Right atrium auricular region (tissue), 2 donors: ENCODE results near the gene CD164L2. TPM values are rescaled to one million over a fixed set of nuclear protein-coding genes. Genes with fewer than 3 reads are reported as not detected.

Experiments
- DNase-seq: peaks from one replicate; pipeline ENCODE4 v3.0.0-alpha.2; 2019; ENCODE audit warnings: low spot score
- H3K27ac ChIP-seq, 2 donors: fragments of 200-600 bp; sonication (generic); 1 replicate in 1 of 2; 2 replicates in 1 of 2; pipeline ENCODE4 v1.5.1; 2016 to 2019
- H3K27me3 ChIP-seq, 2 donors: fragments of 200-600 bp; sonication (generic); one replicate each; pipeline versions ENCODE4 v1.5.1 to v1.6.0; 2017 to 2019
- H3K36me3 ChIP-seq: fragments of 200-600 bp; sonication (generic); one replicate; pipeline ENCODE4 v1.5.1; 2016
- H3K4me1 ChIP-seq, 2 donors: fragments of 200-600 bp; sonication (generic); one replicate each; pipeline versions ENCODE4 v1.5.1 to v1.6.0; 2017 to 2019
- H3K4me3 ChIP-seq, 2 donors: fragments of 200-600 bp; sonication (generic); 1 replicate in 1 of 2; 2 replicates in 1 of 2; pipeline ENCODE4 v1.5.1; 2017 to 2019; ENCODE audit warnings: mild to moderate bottlenecking in 1 of 2, moderate library complexity in 1 of 2
- H3K9me3 ChIP-seq, 2 donors: fragments of 200-600 bp; sonication (generic); one replicate each; pipeline ENCODE4 v1.5.1; 2019
- total RNA-seq, 2 donors: library from RNA; depleted of rRNA; stranded (reverse); fragments of >200 nt; gene quantifications; one replicate each; pipeline ENCODE4 v1.1.0, GENCODE V29; 2016
- TF ChIP-seq, protein P1 (sequence below), 2 donors: fragments of 200-600 bp; sonication (generic); IDR thresholded peaks; one replicate each; pipeline ENCODE4 v1.5.1; 2019; ENCODE audit warnings: antibody characterized with exemption in 2 of 2

The CD164L2 gene
- total RNA-seq, 2 donors from 2014 or later = not detected

DNA sequence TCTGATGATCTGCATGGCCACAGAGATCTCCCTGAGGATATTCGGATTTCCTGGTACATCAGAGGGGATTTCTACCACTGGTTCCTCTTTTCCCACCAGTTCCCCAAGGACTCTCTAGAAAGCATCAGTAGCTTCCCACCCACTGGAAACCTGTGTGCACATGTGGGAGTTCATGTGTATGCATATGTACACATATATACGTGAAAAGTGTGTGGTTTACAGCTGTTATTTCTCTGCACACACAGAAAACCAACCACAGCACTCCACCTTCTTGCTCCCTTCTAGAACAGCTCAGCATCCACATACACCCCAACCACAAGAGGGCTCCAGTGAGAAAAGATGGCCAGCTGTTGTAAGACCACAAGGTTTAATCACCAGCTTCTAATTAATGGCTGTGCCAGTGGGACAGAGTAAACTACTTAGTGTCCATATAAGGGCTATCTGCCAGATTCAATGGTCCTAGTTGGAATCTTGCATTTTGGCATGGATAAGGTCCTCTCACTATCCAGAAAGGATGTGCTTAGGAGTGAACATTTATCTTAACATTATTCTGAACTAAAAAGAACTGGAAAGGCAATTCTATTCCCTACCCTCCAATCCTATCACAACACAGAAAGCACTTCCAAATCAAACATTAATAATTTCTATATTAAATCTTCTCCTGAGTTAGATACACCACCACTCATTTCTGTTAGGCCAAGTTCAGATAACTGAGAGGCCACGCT lies 33.4 kb upstream of the CD164L2 start:
- Histone ChIP-seq H3K36me3 (peaks cover 63% of the 10 kb centered on the region), H3K27me3 (no peaks in the 10 kb centered on the region), H3K4me1 (peaks cover 3 to 66% of the 10 kb centered on the region in 2 donors), H3K4me3 (no peak overlapping the region), H3K9me3 (no peaks in the 10 kb centered on the region), H3K27ac (peak overlapping the region; percentile 38 to 73)
- TF ChIP-seq, protein P1, sequence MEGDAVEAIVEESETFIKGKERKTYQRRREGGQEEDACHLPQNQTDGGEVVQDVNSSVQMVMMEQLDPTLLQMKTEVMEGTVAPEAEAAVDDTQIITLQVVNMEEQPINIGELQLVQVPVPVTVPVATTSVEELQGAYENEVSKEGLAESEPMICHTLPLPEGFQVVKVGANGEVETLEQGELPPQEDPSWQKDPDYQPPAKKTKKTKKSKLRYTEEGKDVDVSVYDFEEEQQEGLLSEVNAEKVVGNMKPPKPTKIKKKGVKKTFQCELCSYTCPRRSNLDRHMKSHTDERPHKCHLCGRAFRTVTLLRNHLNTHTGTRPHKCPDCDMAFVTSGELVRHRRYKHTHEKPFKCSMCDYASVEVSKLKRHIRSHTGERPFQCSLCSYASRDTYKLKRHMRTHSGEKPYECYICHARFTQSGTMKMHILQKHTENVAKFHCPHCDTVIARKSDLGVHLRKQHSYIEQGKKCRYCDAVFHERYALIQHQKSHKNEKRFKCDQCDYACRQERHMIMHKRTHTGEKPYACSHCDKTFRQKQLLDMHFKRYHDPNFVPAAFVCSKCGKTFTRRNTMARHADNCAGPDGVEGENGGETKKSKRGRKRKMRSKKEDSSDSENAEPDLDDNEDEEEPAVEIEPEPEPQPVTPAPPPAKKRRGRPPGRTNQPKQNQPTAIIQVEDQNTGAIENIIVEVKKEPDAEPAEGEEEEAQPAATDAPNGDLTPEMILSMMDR (IDR thresholded peaks at IDR 0.05) = peak; percentile 43 to 73
- no peak for DNase-seq

GRCh38 chr1:27414091-27414490 lies 31.0 kb upstream of the CD164L2 start:
- no peak for DNase-seq
- Histone ChIP-seq H3K9me3 (no peaks in the 10 kb centered on the region), H3K27ac (peak overlapping the region; percentile 79 to 80), H3K4me1 (peaks cover 3 to 46% of the 10 kb centered on the region in 2 donors), H3K4me3 (no peak overlapping the region), H3K36me3 (peaks cover 86% of the 10 kb centered on the region), H3K27me3 (no peaks in the 10 kb centered on the region)
- TF ChIP-seq, protein P1 (IDR thresholded peaks at IDR 0.05) = no peak

DNA sequence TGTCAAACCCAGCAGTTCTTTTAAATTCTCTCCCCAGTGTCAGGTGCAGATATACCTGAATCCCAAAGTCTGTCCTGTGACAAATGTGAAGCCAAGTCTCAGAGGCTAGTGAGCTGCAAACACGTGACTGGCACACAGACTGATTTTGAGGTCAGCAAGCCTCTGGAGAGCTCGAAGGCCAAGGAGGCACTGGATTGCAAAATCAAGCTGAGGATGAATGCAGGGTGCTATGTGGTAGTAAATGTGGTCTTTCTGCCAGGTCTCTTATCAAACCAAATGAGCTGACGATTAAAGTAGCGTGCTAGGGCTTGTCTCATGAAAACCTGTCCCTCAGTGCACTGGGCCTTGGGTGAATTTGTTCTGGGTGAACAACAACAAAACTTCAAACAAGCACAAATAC lies 29.9 kb upstream of the CD164L2 start:
- peak overlapping the region; percentile 79 to 80 for H3K27ac ChIP-seq
- H3K9me3 ChIP-seq = no peaks in the 10 kb centered on the region

DNA sequence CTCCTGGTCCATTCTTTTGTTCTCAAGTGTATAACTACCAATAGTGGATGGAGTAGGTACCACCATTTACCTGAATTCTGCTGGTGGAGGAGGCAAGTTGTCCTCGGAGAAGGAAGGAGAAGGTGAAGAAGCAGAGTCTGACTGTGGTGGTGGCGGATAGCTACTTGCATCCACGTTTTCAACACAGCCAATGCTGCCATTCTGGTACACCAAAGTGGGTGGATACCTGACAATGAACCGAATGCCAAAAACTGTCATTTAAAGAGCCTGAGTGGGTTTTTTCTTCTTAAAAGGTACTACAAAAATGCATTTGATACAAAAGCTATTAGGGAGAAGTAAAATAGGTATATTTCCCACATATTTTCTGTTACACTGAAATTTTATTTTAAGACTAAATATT lies 29.4 kb upstream of the CD164L2 start:
- Histone ChIP-seq H3K27ac (peak overlapping the region; percentile 79 to 80), H3K4me1 (peaks cover 3 to 30% of the 10 kb centered on the region in 2 donors), H3K36me3 (peaks cover 95% of the 10 kb centered on the region), H3K9me3 (no peaks in the 10 kb centered on the region), H3K27me3 (no peaks in the 10 kb centered on the region), H3K4me3 (no peak overlapping the region)
- TF ChIP-seq, protein P1 (IDR thresholded peaks at IDR 0.05) = no peak
- DNase-seq = no peak

More for the DNA sequence above, 29.9 kb upstream of the CD164L2 start:
- no peak overlapping the region for H3K4me3 ChIP-seq
- no peaks in the 10 kb centered on the region for H3K27me3 ChIP-seq
- no peak for DNase-seq
- TF ChIP-seq, protein P1 (IDR thresholded peaks at IDR 0.05) = no peak
- peaks cover 95% of the 10 kb centered on the region for H3K36me3 ChIP-seq
- H3K4me1 ChIP-seq = peaks cover 3 to 35% of the 10 kb centered on the region in 2 donors

DNA sequence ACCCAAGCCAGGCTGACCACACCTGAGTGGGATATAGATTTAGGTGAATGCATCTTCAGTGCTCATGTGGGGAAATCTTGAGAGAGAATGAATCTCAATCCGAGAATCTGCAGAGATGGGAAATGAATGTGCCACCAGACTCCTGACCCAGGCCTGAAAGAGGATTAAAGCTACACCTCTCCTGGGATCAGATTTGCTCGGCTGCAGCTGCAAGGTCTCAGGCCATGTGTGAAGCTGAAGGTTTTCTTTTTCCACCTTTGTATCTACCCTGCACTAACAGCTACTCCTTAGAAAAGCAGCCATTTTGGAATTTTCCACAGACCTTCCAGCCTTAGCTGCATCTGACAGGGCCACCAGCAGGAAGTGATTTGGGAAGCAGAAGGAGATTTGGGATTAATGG lies 27.6 kb upstream of the CD164L2 start:
- Histone ChIP-seq H3K4me1 (peaks cover 3 to 33% of the 10 kb centered on the region in 2 donors), H3K27ac (no peak overlapping the region), H3K4me3 (no peak overlapping the region), H3K36me3 (peaks cover 89% of the 10 kb centered on the region), H3K27me3 (no peaks in the 10 kb centered on the region), H3K9me3 (no peaks in the 10 kb centered on the region)
- TF ChIP-seq, protein P1 (IDR thresholded peaks at IDR 0.05) = no peak
- no peak for DNase-seq
